MCF 10A (cell line): ENCODE measurements around the gene ZSWIM6. TPM values are rescaled to one million over a fixed set of nuclear protein-coding genes. Genes with fewer than 3 reads are reported as not detected.

ENCODE experiments used
- BruUV-seq: library from RNA; stranded (reverse); fragments of 400-500 nt; replicated peaks from 2 replicates; lab custom pipeline; 2021; lab: Mats Ljungman, UMichigan
- CTCF ChIA-PET: fragments of 300-600 bp; sonication (Branson Sonifier 250); formaldehyde crosslinking; extraction: SDS; loops from one replicate; lab custom pipeline; 2021; ENCODE audit warnings: antibody characterized with exemption, inconsistent platforms; lab: Yijun Ruan, JAX
- POLR2A ChIA-PET: fragments of 300-600, 350-650 bp; sonication (Branson Sonifier 250); formaldehyde crosslinking; extraction: SDS; loops from one replicate; lab custom pipeline; 2020; ENCODE audit warnings: antibody characterized with exemption, inconsistent platforms; lab: Yijun Ruan, JAX
- DNase-seq: peaks from one replicate; pipeline ENCODE4 v3.0.0-alpha.2; 2018; ENCODE audit not compliant: unreplicated experiment
- H3K27ac Mint-ChIP-seq: one replicate; pipeline ENCODE4 v1.8.0; 2022; ENCODE audit warnings: mild to moderate bottlenecking, low read depth, mixed read lengths; ENCODE audit not compliant: unreplicated experiment
- H3K27me3 Mint-ChIP-seq: one replicate; pipeline ENCODE4 v1.8.0; 2022; ENCODE audit warnings: mixed read lengths; ENCODE audit not compliant: insufficient read depth, unreplicated experiment
- H3K36me3 Mint-ChIP-seq: one replicate; pipeline ENCODE4 v1.8.0; 2022; ENCODE audit warnings: mild to moderate bottlenecking, moderate library complexity, mixed read lengths; ENCODE audit not compliant: insufficient read depth, unreplicated experiment
- H3K4me1 Mint-ChIP-seq: one replicate; pipeline ENCODE4 v1.8.0; 2022; ENCODE audit warnings: mixed read lengths; ENCODE audit not compliant: insufficient read depth, unreplicated experiment
- H3K4me3 Mint-ChIP-seq: one replicate; pipeline ENCODE4 v1.8.0; 2022; ENCODE audit warnings: mild to moderate bottlenecking, moderate library complexity, mixed read lengths; ENCODE audit not compliant: unreplicated experiment
- H3K9me3 Mint-ChIP-seq: one replicate; pipeline ENCODE4 v1.8.0; 2022; ENCODE audit warnings: mixed read lengths; ENCODE audit not compliant: unreplicated experiment
- intact Hi-C: fragments of 100-400 bp; cut with micrococcal nuclease; formaldehyde crosslinking; loops from 2 replicates; pipeline ENCODE4 v1.14.1; 2022
- total RNA-seq: library from RNA; stranded (reverse); gene quantifications from 2 replicates; pipeline ENCODE4 v1.2.3, GENCODE V29; 2022
- TF ChIP-seq, protein P1 (sequence below): fragments of 200-600 bp; IDR thresholded peaks from one replicate; pipeline ENCODE4 v1.8.0; 2022; ENCODE audit warnings: antibody characterized with exemption, mild to moderate bottlenecking; ENCODE audit not compliant: unreplicated experiment

Gene ZSWIM6
- total RNA-seq, 1 experiment from 2014 or later: 12.0 TPM

DNA sequence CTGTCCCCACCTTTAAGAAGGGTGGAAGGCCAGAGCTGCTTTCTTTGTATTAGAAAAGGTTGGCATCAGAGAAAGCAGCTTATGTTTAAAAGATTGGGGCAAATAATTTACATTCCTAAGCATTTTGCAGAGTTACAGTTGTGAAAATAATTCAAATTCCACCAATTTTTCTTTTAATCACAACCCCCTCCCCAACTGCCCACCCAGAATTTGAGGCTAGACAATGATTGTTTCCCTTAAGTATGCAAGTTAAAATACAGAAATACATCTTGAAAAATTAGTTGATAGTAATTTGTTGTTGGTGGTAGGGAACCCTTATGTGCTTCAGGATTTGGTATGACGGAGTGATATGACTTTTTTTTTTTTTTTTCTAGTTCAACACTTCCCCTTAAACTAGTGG is 133.0 kb downstream of the ZSWIM6 start:
- H3K4me1 Mint-ChIP-seq: peaks cover 6% of the 10 kb centered on the region
- DNase-seq: no peak
- intact Hi-C loops: no loop called here
- H3K4me3 Mint-ChIP-seq: no peak overlapping the region
- ChIA-PET POLR2A (no interaction called here), CTCF (no interaction called here)
- no peak overlapping the region for H3K27ac Mint-ChIP-seq
- H3K27me3 Mint-ChIP-seq: no peaks in the 10 kb centered on the region
- H3K9me3 Mint-ChIP-seq: no peaks in the 10 kb centered on the region
- TF ChIP-seq, protein P1, sequence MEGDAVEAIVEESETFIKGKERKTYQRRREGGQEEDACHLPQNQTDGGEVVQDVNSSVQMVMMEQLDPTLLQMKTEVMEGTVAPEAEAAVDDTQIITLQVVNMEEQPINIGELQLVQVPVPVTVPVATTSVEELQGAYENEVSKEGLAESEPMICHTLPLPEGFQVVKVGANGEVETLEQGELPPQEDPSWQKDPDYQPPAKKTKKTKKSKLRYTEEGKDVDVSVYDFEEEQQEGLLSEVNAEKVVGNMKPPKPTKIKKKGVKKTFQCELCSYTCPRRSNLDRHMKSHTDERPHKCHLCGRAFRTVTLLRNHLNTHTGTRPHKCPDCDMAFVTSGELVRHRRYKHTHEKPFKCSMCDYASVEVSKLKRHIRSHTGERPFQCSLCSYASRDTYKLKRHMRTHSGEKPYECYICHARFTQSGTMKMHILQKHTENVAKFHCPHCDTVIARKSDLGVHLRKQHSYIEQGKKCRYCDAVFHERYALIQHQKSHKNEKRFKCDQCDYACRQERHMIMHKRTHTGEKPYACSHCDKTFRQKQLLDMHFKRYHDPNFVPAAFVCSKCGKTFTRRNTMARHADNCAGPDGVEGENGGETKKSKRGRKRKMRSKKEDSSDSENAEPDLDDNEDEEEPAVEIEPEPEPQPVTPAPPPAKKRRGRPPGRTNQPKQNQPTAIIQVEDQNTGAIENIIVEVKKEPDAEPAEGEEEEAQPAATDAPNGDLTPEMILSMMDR: no peak
- BruUV-seq: no TSS peak
- no peaks in the 10 kb centered on the region for H3K36me3 Mint-ChIP-seq

DNA sequence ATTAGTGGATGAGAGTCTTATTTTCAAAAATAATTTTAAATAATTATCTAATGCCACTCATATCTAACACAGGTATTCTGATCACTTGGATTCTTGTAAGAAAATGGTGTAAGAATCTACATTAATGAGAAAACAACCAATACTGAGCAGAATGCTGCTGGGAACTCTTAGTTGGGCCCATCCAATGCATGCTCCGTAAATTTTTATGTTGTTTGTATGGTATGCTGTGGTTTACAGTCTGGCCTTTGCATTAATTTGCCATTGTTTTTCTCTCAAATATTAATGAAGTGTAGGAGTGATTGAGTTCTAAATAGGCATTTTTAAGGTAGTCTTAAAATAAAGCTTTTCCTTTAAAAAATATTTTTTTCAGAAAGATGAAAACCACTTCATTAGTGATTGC is 133.4 kb downstream of the ZSWIM6 start:
- no TSS peak for BruUV-seq
- Mint-ChIP-seq H3K27ac (no peak overlapping the region), H3K9me3 (no peaks in the 10 kb centered on the region), H3K4me3 (no peak overlapping the region), H3K4me1 (peaks cover 6% of the 10 kb centered on the region), H3K36me3 (no peaks in the 10 kb centered on the region), H3K27me3 (no peaks in the 10 kb centered on the region)
- DNase-seq: no peak
- intact Hi-C loops: no loop called here
- ChIA-PET POLR2A (interaction anchor here (1.1 to 1.3 kb wide), 2 partner anchors 9 to 452 kb away, joined by 3 to 4 read pairs; no protein-coding TSS in a partner anchor), CTCF (no interaction called here)
- TF ChIP-seq, protein P1: no peak

DNA sequence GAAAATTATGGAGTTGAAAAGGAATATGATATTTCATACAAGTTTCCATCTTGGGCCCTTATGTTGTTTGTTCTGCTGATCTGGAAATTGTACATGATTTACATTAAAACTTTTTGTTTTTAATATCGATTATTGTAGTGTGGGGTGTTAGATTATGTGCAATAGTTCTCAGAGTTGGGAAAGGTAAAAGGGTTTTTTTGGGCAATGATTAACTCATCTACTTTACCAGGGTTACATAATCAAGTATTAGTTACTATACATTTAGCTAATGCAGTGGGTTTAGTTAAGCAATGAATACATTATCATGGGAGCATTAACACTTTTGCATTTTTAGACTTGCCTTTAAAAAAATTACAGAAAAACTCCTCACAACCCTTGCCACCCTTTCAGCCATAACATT is 134.0 kb downstream of the ZSWIM6 start:
- POLR2A ChIA-PET: interaction anchor here (0.6 to 1.3 kb wide), 3 partner anchors 9 to 451 kb away, joined by 3 to 4 read pairs (median 3); no protein-coding TSS in a partner anchor
- no TSS peak for BruUV-seq

DNA sequence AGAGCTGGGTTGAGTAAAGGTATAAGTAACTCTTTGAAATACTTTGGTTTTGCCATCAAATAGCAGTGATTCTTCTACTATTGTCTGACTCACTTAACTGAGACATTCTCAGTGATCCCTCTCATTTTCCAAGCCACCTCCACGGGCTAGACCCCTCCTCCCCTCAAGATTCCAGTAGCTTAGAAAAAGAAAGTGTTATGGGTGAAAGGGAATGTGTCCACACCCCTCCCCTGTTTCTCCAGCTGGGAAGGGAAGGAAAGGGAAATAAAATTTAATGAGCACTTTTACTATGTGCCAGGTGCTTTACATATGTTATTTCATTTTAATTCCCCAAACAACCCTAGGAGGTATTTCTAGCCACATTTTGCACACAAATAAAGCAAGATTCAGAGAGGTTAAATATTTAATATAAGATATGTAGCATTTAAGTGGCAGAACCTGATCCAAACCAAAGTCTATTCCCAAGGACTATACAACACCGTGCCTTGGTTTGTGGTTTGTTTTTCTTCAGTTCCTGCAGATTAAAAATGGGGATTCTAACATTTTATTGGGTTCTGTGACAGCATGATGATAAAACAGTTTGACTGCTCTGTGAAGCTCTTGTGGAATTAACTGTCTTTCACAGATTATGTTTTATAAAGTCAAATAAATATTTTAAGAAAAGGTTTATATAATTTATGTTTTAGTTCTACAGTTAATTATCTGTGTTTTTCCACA is 135.9 kb downstream of the ZSWIM6 start:
- ChIA-PET POLR2A (interaction anchor here (0.6 to 1.1 kb wide), 4 partner anchors 8 to 196 kb away, joined by 3 to 6 read pairs (median 4); no protein-coding TSS in a partner anchor), CTCF (interaction anchor here (0.7 to 1.4 kb wide), 3 partner anchors 12 to 191 kb away, joined by 3 to 4 read pairs (median 3); no protein-coding TSS in a partner anchor)
- H3K36me3 Mint-ChIP-seq: no peaks in the 10 kb centered on the region
- peaks cover 6% of the 10 kb centered on the region for H3K4me1 Mint-ChIP-seq
- H3K27me3 Mint-ChIP-seq: no peaks in the 10 kb centered on the region
- no TSS peak for BruUV-seq
- H3K4me3 Mint-ChIP-seq: no peak overlapping the region
- peaks cover 8% of the 10 kb centered on the region for H3K9me3 Mint-ChIP-seq
- peak overlapping the region; percentile 70 for H3K27ac Mint-ChIP-seq
- peak; percentile 13 for DNase-seq
- intact Hi-C loops: no loop called here
- TF ChIP-seq, protein P1: no peak

More for the DNA sequence above, 134.0 kb downstream of the ZSWIM6 start:
- intact Hi-C loops: no loop called here
- Mint-ChIP-seq H3K4me3 (no peak overlapping the region), H3K9me3 (no peaks in the 10 kb centered on the region), H3K36me3 (no peaks in the 10 kb centered on the region), H3K4me1 (peaks cover 6% of the 10 kb centered on the region), H3K27me3 (no peaks in the 10 kb centered on the region), H3K27ac (no peak overlapping the region)
- CTCF ChIA-PET: no interaction called here
- no peak for DNase-seq
- TF ChIP-seq, protein P1: no peak
